Fibroblast of skin of right biceps (primary cell): ENCODE data around the gene GALNT9.

Experiments used
- DNase-seq: peaks from one replicate; pipeline ENCODE4 v3.0.0-alpha.2; 2013

GALNT9 gene

DNA sequence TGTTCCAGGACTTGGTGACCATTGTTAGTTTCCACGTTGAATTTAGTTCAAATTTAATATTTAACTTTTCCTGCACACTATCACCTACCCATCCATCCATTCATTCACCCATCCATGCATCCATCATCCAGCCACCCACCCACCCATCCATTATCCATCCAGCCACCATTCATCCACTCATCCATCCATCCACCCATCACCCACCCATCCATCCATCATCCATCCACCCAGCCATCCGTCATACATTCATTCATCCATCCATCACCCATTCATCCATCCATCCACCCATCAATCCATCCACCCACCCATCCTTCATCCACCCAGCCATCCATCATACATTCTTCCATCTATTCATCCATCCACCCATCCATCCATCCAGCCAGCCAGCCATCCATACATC lies 163.3 kb downstream of the GALNT9 start:
- DNase-seq = no peak

DNA sequence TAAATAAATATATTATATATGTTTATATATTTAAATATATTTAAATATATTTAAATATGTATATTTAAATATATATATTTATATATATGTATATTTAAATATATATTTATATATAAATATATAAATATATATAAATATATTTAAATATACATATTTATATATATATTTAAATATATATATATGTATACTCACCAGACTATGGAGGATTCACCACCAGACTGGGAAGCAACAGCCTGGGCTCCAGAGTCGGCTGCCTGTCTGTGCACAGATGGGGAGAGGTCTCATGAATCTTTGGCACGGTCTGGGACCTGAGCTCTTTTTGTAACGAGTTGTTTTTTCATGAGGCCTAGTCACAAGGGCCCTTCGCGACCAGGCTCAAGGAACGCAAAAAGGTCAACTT lies 163.8 kb downstream of the GALNT9 start:
- DNase-seq = no peak

DNA sequence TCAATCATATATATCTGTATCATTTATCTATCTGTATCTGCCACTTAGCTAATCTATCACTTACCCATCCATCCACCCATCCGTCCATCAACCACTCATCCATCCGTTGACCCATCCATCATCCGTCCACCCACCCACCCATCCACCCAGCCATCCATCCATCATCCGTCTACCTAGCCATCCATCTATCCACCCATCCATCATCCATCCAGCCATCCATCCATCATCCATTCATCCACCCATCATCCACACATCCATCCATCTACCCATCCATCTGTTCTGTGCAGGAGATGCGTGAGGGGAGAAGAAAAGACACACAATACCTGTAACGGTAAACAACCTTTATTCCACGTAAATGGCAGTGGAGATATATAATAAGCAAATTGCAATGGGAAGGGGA lies 165.0 kb downstream of the GALNT9 start:
- DNase-seq = no peak

DNA sequence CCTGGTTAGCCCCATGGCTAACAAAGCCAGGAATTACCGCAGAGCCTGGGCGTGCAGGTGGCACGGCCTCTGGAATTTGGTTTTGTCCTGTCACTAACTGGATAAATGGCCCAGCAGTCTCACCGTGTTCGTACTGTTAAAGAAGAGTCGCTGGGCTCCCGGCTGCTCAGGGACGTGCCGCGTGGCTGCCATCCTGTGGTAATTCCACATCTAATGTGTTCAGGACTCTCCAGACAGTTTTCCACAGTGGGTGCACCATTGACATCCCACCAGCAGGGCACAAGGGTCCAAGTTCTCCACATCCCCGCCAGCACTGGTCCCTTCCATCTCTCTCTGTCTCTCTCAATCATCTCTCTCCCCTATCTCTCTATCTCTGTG lies 165.5 kb downstream of the GALNT9 start:
- no peak for DNase-seq

DNA sequence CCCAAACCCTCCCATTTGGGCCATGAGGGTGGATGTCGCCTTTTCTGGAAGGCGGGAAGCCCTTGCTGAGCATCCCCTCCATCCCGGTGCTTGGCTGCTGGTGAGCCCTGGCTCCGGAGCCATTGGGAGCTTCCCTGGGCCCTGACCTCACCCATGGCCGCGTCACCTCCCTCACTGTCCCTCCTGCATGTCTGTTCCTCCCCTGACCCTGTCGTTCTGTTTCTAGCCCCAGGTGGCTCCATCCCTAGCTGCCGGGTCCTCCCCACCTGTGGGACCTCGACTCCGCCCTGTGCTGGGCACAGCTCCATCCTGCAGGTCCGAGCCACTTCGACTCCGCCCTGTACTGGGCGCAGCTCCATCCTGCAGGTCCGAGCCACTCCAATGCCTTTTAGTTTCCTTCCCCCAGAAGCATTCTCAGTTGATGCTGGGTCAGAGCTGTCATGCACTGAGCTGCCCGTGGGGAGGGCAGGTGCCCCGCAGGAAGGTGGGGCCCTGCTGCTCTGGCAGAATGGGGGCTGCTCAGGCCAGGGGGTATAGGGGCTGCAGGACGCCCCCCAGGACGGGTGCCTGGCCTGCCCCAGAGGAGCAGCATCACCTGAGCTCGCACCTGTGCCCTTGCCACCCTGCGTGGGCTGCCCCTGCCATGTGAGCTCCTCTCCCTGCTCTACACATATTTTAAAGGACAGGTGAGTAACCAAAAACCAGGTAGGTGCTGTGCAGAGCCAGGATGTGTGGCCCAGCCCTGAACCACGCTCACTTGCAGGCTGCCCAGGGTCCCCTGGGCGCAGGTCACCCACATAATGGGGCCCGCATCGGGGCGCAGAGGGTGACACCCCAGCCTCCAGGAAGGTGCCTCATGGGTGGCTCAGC lies 166.1 kb downstream of the GALNT9 start:
- DNase-seq = no peak

DNA sequence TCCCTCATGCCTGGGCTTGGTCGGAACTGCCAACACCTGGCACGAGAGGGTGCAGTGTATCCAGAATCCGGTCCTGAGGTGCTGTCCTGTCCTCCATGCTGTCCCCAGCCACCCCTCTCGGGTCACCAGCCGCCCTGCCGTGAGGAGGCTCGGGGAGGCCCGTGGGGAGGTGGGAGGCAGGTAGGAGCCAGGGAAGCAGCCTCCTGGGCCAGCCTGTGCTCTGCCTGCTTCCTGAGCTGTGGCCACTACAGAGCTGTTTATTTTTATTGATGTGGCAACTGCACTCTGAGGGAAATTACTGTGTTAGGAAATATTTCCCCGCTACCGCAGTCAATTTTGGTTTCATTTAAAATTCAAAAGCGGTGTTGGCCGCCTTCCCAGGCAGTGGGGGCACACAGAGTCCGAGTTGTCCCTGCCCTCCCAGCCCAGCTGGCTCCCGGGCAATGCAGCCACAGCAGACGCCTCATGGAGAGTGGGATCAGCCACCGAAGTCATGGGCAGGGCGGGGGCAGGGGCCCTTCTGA lies 166.8 kb downstream of the GALNT9 start:
- peak; percentile 67 for DNase-seq

DNA sequence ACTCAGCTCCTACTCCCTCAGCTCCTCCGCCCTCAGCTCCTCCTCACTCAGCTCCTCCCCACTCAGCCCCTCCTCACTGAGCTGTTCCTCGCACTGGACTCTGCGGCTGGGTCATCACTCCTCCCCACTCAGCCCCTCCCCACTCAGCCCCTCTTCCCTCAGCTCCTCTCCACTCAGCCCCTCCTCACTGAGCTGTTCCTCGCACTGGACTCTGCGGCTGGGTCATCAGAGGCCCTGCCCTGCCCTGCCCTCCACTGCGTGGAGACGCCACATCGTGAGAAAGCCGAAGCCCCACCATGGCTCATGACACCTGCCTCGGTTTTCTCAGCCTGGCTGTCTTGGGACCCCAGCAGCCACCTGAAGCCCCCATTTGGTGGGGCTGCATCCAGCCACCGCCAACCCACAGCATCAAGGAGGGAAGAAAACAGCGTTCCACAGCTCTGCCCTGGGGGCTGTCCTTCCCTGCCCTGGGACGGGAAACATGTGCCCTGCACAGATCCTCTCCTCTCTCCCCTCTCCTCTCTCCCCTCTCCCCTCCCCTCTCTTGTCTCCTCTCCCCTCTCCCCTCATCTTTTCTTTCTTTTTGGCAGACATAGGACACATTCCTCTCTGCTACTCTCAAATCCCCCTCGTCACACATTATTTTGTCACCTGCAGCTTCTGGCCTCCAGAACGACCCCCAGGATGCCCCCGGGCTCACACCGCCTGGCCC lies 167.4 kb downstream of the GALNT9 start:
- DNase-seq = no peak

DNA sequence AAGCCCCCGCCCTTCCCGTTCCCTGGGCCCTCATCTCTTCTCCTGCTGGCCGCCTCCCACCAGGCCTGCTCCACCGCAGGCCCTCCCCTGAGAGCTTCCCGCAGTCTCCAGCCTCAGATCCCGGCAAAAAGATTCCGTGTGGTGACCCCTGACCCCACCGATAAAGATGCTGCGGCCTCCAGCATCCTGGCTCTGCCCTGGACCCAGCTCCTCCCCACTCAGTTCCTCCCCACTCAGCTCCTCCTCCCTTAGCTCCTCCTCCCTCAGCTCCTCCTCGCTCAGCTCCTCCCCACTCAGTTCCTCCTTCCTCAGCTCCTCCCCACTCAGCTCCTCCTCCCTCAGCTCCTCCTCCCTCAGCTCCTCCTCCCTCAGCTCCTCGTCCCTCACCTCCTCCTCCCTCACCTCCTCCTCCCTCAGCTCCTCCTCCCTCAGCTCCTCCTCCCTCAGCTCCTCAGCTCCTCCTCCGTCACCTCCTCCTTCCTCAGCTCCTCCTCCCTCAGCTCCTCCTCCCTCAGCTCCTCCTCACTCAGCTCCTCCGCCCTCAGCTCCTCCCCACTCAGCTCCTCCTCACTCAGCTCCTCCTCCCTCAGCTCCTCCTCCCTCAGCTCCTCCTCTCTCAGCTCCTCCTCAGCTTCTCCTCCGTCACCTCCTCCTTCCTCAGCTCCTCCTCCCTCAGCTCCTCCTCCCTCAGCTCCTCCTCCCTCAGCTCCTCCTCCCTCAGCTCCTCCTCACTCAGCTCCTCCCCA lies 168.2 kb downstream of the GALNT9 start:
- DNase-seq = peak; percentile 28

DNA sequence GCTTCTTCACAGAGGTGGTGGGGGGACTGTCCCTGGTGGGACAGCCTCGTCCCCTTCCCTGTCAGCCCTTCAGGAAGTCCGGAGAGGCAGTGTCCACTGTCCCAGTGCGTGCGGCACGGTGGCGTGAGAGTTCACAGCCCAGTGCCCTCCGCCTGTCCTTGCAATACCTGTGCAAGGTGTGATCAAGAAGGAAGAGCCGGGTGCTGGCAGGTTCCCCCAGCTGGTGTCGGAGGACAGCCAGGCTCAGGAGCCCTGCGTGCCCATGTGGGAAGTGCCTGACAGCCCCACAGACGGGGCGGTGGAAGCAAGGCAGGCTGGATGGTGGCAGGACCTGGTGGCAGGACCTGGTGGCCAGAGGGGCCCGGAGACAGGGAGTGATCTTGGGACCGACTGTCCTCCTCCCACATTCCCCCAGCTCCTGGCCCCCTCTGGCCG lies 168.8 kb downstream of the GALNT9 start:
- DNase-seq = no peak

DNA sequence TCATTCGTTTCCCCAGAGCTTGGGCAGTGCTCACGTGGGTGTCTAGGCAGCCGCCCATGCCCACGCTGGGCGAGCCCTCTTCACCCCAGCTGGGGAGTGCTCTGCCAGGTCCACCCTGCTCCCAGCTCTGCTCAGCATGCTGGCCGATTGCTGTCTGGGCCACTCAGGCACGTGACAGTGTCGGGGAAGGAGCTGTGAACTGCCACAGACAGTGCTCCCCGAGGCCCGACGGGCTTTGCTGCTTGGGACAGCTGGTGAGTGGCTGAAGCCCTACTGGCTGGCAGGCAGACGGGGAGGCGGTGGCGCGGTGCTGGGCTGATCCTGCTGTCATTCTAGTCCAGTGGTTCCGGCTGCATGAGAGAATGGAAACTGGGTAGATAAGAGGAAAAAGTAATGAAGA lies 169.4 kb downstream of the GALNT9 start:
- DNase-seq = no peak

DNA sequence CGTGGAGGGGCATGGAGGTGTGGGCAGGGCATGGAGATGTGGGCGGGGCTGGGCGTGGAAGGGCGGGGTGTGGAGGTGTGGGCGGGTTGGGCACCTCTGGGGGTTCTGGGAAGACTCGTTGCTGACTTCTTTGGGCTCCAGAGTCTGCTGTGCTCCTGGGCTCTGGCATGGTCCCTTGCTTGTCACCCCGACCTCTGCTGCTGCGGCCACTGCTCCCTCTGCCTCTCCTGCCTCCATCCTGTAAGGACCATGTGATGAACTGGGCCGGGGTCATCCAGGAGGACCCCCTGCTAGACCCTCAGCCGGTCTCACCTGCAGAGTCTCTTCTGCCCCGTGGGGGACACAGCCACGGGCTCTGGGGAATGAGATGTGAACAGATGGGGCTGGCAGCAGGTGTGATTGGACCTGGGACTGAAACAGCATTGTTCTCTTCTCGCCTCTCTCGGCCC lies 169.8 kb downstream of the GALNT9 start:
- no peak for DNase-seq

DNA sequence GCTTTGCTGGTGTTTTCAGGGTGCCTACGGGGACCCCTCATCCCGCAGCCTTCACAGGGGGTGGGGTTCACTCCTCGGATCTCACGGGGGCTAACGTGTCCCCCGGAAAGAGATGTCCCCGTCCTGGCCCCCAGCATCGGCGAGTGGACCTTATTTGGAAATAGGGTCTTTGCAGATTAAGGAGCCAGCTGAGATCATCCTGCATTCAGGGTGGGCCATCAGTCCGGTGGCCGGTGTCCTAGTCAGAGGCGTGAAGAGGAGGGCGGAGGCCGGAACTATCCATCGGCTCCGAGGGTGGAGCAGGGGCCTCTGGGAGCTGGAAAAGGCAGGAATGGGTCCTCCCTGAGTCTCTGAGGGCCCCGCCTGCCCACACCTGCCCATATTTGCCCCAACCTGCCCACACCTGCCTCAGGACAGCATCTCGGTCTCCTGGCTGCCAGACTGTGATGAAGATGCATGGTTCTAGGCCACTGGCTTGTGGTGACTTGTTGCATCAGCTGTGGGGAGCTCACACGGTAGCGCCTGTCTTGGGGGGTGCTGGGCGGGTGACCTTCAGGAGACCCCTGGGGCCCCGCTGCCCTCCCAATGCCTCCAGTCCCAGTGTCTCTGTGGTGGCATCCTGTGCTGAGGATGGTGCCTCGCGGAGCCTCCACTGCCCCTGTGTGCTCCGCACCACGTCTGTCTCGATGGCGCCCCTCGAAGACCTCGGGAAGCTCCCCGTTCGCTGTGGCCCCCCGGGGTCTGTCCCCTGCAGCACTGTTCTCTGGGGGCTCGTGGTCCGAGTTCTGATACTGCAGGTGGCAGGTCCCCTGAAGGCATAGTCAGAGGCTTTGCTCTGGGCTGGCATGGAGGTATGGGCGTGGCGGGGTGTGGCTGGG lies 170.5 kb downstream of the GALNT9 start:
- no peak for DNase-seq

DNA sequence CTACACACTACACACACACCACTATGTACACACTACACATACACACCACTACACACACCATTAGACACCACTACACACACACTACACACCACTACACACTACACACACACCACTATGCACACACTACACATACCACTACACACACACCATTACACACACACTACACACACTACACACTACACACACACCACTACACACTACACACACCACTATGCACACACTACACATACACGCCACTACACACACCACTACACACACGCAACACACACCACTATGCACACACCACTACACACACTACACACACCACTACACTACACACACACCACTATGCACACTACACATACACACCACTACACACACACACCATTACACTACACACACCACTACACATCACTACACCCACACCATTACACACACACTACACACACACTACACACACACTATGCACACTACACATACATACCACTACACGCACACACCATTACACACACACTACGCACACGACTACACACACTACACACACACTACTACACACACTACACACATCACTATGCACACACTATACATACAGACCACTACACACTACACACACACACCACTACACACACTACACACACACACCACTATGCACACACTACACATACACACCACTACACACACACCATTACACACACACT lies 171.5 kb downstream of the GALNT9 start:
- DNase-seq = no peak

DNA sequence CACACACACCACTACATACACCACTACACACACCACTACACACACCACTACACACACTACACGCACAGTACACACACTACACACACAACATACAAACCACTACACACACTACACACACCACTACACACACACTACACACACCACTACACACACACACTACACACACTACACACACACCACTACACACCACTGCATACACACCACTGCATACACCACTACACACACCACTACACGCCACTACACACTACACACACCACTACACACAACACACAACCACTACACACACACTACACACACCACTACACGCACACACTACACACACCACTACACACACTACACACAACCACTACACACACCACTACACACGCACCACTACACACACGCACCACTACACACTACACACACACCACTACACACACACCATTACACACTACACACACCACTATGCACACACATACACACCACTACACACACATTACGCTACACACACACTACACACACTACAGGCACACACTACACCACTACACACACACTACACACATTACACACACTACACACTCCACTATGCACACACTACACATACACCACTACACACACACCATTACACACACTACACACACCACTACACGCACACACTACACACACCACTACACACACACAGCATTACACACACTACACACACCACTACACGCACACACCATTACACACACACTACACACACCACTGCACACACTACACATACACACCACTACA lies 172.6 kb downstream of the GALNT9 start:
- DNase-seq = no peak

DNA sequence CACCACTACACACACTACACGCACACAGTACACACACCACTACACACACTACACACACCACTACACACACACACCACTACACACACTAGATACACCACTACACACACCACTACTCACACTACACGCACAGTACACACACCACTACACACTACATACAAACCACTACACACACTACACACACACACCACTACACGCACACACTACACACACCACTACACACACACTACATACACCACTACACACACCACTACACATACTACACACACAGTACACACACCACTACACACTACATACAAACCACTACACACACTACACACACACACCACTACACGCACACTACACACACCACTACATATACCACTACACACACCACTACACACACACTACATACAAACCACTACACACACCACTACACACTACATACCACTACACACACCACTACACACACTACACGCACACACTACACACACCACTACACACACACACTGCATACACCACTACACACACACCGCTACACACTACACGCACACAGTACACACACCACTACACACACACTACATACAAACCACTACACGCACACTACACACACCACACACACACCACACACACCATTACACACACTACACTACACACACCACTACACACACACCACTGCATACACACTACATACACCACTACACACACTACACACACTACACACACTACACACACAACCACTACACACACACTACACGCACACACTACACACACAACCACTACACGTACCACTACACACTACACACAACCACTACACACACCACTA lies 173.4 kb downstream of the GALNT9 start:
- no peak for DNase-seq

DNA sequence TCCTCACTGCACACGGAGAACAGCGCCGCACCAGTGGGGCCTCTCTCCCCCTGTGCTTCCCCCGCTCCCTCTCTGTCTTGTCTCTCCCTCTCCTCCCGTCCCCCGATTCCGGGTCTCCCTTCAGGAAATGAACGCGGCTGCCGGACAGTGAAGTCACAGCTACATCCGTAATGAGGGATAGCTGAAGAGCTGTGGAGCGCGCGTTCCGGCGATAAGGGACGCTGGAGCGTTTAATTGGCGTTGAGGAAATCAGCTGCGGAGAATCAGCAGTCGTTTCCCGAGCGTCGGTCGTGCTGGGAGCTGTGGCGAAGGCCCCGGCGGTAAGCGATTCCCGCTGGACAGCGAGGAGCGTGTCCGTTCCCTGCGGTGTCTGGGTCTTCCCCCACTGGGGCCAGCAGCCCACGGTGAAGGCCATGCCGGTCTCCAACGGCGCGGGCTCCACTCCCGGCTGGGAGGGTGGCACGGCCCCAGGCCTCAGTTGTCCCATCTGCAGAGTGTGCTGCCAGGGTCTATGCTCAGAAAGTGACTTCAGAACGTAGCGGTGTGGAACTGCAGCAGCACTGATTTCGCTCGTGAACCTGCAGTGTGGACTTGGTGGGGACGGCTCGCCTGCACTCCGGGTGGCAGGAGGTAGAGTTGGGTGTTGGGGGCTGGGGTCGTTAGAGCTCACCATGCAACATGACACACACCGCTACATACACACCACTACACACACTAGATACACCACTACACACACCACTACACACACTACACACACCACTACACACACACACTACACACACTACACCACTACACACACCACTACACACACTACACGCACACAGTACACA lies 174.2 kb downstream of the GALNT9 start:
- DNase-seq = no peak

DNA sequence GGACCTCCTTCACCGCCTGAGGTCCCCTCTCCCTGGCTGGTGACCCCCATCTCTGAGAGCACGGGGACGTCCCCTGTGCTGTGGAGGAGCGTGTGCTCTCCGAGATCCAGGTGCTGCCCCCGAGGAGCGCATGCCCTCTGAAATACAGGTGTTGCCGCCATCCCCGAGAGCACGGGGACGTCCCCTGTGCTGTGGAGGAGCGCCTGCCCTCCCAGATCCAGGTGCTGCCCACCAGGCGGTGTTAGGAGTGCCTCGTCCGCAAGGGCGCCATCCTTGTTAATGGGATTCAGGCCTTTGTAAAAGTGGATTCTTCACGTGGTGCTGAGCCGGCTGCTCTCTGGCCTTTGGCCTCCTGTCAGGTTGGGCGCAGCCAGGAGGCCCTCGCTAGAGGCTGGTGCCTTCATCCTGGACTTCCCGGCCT lies 175.0 kb downstream of the GALNT9 start:
- DNase-seq = no peak

DNA sequence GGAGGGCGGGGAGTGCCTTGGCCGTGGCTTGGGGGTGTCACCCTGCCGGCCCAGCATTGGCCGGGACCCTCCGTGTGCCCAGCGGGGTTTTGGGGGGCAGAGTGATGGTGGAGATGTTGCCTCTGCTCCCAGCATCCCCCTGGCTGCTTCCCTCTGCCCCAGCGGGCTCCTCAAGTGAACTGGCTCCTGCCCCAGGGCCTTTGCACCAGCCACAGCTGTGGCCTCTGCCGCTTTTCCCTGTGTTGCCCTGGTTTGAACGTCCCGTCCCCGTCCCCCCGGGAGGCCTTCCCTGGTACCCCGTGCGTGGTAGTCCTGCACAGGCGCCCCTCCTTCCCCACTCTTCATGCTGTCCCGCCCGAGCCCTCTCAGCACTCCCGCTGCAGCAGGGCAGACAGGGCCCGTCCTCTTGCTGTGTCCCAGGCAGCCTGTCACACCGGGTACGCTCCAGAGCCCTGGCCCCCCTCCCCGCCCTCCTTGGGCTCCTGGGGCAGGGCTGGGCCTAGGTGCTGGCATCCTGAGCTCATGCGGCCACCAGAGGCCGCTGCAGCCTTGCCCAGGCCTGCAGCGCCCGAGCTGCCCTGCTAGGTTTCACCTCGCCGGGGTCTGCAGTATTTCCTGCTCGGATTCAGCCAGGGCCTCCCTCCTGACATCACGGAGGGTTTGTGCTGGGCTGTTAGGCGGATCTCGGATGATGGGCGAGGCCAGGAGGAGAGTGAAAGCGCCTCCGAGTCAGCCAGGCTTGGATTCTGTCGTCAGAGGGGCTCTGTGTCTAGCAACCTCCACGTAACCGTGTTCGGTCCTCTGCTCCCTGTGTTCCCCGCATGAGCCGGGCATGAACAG lies 175.7 kb downstream of the GALNT9 start:
- peak; percentile 73 for DNase-seq
